ENCODE results near the gene MOSMO.

GRCh38 chr16:21994856-21995465 lies 12.9 kb upstream of the MOSMO start:
- TF ChIP-seq SIN3A (IDR thresholded peaks at IDR 0.05; ENCODE audit: borderline replicate concordance, low read depth, low read length) (no peak), CHD2 (IDR thresholded peaks at IDR 0.05; ENCODE audit: low read length, partially characterized antibody) (no peak), CTCF (IDR thresholded peaks at IDR 0.05) (no peak), MAX (IDR thresholded peaks at IDR 0.05; ENCODE audit: low read depth) (no peak), GABPA (IDR thresholded peaks at IDR 0.05; ENCODE audit: low read depth) (no peak), FOXM1 (IDR thresholded peaks at IDR 0.05; ENCODE audit: low read depth) (no peak), EZH2phosphoT487 (IDR thresholded peaks at IDR 0.05; ENCODE audit: borderline replicate concordance, low read depth) (no peak), JUND (IDR thresholded peaks at IDR 0.05) (no peak), RAD21 (IDR thresholded peaks at IDR 0.05; ENCODE audit: low read length) (no peak), MXI1 (IDR thresholded peaks at IDR 0.05; ENCODE audit: low read depth, low read length) (no peak), FOSL2 (IDR thresholded peaks at IDR 0.05; ENCODE audit: borderline replicate concordance, low read depth) (no peak), USF1 (IDR thresholded peaks at IDR 0.05; ENCODE audit: borderline replicate concordance, low read depth) (no peak), REST (IDR thresholded peaks at IDR 0.05; ENCODE audit: low read depth, low read length) (no peak)
